ENCODE measurements around the gene WWOX. TPM values are rescaled to one million over a fixed set of nuclear protein-coding genes. Genes with fewer than 3 reads are reported as not detected.

Gene WWOX
- total and polyA plus RNA-seq, 2 of the 4 experiments (the other 2 are of a cell fraction), result 2.7 to 5.4 TPM

DNA sequence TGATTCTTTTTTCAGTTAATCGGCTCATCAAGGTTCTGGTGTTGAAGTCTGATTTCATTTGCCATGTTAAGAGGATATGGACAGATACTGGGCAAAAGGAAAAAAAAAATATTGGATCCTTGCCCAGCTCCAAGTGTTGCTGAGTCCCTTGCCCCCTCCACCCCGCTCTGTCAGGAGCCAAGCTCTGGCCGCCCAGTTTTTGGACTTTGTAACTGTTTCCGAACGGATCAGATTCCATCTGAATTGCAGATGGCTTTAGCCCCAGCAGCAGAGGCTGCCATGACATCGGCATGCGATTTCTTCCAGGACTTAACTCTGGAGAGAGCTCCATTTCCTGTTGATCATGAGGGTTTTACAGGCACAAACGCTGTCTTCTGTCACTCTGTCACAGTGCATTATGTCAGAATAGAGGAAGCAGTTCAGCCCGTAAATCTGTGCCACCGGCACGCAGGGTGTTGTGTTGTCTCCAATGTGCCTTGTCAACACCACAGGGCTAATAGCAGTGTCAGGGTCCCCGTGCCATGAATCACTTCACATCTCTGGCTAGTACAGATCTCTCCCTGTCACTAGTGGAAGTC is 885.5 kb downstream of the WWOX start:
- ChIA-PET CTCF (no interaction called here), POLR2A (ENCODE audit: unreplicated experiment) (no interaction called here)
- DNase-seq (no peak), ATAC-seq (ENCODE audit: low read depth) (no peak)
- no peak overlapping the region for H3K18ac ChIP-seq (ENCODE audit: low read depth, low read length)
- no peak overlapping the region for H2AK5ac ChIP-seq (ENCODE audit: low read depth, low read length)
- H3K4me1 ChIP-seq (ENCODE audit: control insufficient read depth, insufficient read depth, low read length), result no peaks in the 10 kb centered on the region
- H3K36me3 ChIP-seq (ENCODE audit: control insufficient read depth, insufficient read depth, low read length), result no peaks in the 10 kb centered on the region
- 9% methylated on average over 8 of the region's 12 CpGs; no CpG with 5 or more reads in 1 of the 2 experiments for WGBS, 2 experiments (ENCODE audit: extremely low coverage in 2 of 2, insufficient read length in 1 of 2)
- H3K27me3 ChIP-seq (ENCODE audit: control insufficient read depth, insufficient read depth, low read length), result no peaks in the 10 kb centered on the region
- H2BK5ac ChIP-seq (ENCODE audit: low read depth, low read length, poor library complexity, severe bottlenecking), result no peak overlapping the region
- no peak overlapping the region for H3K4me3 ChIP-seq (ENCODE audit: insufficient read depth, low read depth, low read length)
- BruUV-seq (replicated peaks), result no TSS peak
- H3K23ac ChIP-seq (ENCODE audit: low read depth, low read length), result no peak overlapping the region
- H4K20me1 ChIP-seq (ENCODE audit: insufficient read depth, low read length), result no peaks in the 10 kb centered on the region
- no peak overlapping the region for H3K56ac ChIP-seq (ENCODE audit: extremely low read depth, insufficient read depth, low read length)
- no peak overlapping the region for H3K4ac ChIP-seq (ENCODE audit: low read depth, low read length)
- no peak overlapping the region for H4K91ac ChIP-seq (ENCODE audit: insufficient read depth, low read depth, low read length)
- no peak overlapping the region for H2BK120ac ChIP-seq (ENCODE audit: low read depth, low read length)
- no peak overlapping the region for H2AK9ac ChIP-seq (replicated peaks; ENCODE audit: low read depth, low read length, poor library complexity)
- no peaks in the 10 kb centered on the region for H3K9me1 ChIP-seq (ENCODE audit: insufficient read depth, low read length)
- H3K4me2 ChIP-seq (ENCODE audit: low read depth, low read length), result no peak overlapping the region
- no peak overlapping the region for H3K27ac ChIP-seq (ENCODE audit: insufficient read depth, low read length)
- H3K9me3 ChIP-seq (ENCODE audit: control insufficient read depth, insufficient read depth, low read length), result peaks cover 31% of the 10 kb centered on the region
- no peak overlapping the region for H2AFZ ChIP-seq (replicated peaks; ENCODE audit: low read length, poor library complexity)
- no peak overlapping the region for H4K5ac ChIP-seq (ENCODE audit: low read depth, low read length)
- in situ Hi-C loops (cut with MboI; ENCODE audit: low sequenced_read_pairs) (no loop called here), dilution Hi-C loops (cut with HindIII; ENCODE audit: low sequenced_read_pairs, unreplicated experiment) (no loop called here), intact Hi-C loops (cut with micrococcal nuclease) (no loop called here)
- no peak overlapping the region for H2BK15ac ChIP-seq (ENCODE audit: low read depth, low read length)
- H3K9ac ChIP-seq (ENCODE audit: low read depth, low read length), result no peak overlapping the region
- no peak for TF ChIP-seq POLR2A (IDR thresholded peaks at IDR 0.05; ENCODE audit: low read depth, low read length)
- TF ChIP-seq MXI1 (IDR thresholded peaks at IDR 0.05; ENCODE audit: borderline replicate concordance, low read depth, low read length), result no peak
- TF ChIP-seq NFE2L2 (IDR thresholded peaks at IDR 0.05; ENCODE audit: low read depth, low read length), result no peak
- TF ChIP-seq RCOR1 (IDR thresholded peaks at IDR 0.05; ENCODE audit: insufficient replicate concordance, low read length), result no peak
- TF ChIP-seq, protein P1, sequence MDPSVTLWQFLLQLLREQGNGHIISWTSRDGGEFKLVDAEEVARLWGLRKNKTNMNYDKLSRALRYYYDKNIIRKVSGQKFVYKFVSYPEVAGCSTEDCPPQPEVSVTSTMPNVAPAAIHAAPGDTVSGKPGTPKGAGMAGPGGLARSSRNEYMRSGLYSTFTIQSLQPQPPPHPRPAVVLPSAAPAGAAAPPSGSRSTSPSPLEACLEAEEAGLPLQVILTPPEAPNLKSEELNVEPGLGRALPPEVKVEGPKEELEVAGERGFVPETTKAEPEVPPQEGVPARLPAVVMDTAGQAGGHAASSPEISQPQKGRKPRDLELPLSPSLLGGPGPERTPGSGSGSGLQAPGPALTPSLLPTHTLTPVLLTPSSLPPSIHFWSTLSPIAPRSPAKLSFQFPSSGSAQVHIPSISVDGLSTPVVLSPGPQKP (IDR thresholded peaks at IDR 0.05; ENCODE audit: borderline replicate concordance, low read depth, low read length), result no peak
- TF ChIP-seq, protein P2, sequence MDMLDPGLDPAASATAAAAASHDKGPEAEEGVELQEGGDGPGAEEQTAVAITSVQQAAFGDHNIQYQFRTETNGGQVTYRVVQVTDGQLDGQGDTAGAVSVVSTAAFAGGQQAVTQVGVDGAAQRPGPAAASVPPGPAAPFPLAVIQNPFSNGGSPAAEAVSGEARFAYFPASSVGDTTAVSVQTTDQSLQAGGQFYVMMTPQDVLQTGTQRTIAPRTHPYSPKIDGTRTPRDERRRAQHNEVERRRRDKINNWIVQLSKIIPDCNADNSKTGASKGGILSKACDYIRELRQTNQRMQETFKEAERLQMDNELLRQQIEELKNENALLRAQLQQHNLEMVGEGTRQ (IDR thresholded peaks at IDR 0.05; ENCODE audit: low read depth, low read length), result no peak
- no peak for TF ChIP-seq CEBPB (IDR thresholded peaks at IDR 0.05; ENCODE audit: low read depth, low read length)
- no peak for TF ChIP-seq RAD21 (IDR thresholded peaks at IDR 0.05; ENCODE audit: low read length)
- TF ChIP-seq CHD1 (IDR thresholded peaks at IDR 0.05; ENCODE audit: low read depth, low read length), result no peak
- H2BK20ac ChIP-seq (ENCODE audit: low read depth, low read length), result no peak overlapping the region
- no peak overlapping the region for H4K8ac ChIP-seq (ENCODE audit: low read depth in 2 of 2, low read length in 2 of 2)
- no peak overlapping the region for H3K14ac ChIP-seq (replicated peaks; ENCODE audit: low read depth, low read length)
- H3K79me1 ChIP-seq (ENCODE audit: low read depth in 1 of 2, low read length in 2 of 2), result no peaks in the 10 kb centered on the region
